Cerebellar cortex (tissue), 1 donor: ENCODE data around the gene VDAC2.
"Not testable (repeated sequence)": the region's sequence is repeated elsewhere in the genome, so short reads cannot be mapped to it uniquely, and the experiment has no call there.

Experiments
- DNase-seq: peaks from one replicate; pipeline ENCODE4 v3.0.0-alpha.2; 2015; ENCODE audit warnings: low spot score

Gene VDAC2

GRCh38 chr10:75210282-75211006, at the start of gene VDAC2:
VDAC2 (plus strand) TSS chr10:75210796; CDS start chr10:75211159, 363 bp downstream.
- peak; percentile 89 for DNase-seq

- DNase-seq = no peak
Observed at GRCh38 chr10:75165684-75166622, 44.6 kb upstream of the VDAC2 start.

- no peak for DNase-seq
Observed at GRCh38 chr10:75166623-75166972, 44.0 kb upstream of the VDAC2 start.

- no peak for DNase-seq
Observed at GRCh38 chr10:75168275-75168674, 42.3 kb upstream of the VDAC2 start.

GRCh38 chr10:75170215-75170614, 40.4 kb upstream of the VDAC2 start:
- no peak for DNase-seq

- no peak for DNase-seq
Observed at GRCh38 chr10:75175046-75175445, 35.5 kb upstream of the VDAC2 start.

- DNase-seq = no peak
Observed at GRCh38 chr10:75176046-75176445, 34.5 kb upstream of the VDAC2 start.

GRCh38 chr10:75176736-75177135, 33.9 kb upstream of the VDAC2 start:
- no peak for DNase-seq

- no peak for DNase-seq
Observed at GRCh38 chr10:75179657-75180177, 30.9 kb upstream of the VDAC2 start.

- DNase-seq = no peak
Observed at GRCh38 chr10:75180592-75180991, 30.0 kb upstream of the VDAC2 start.

GRCh38 chr10:75181073-75181472, 29.5 kb upstream of the VDAC2 start:
- no peak for DNase-seq

GRCh38 chr10:75186310-75186709, 24.3 kb upstream of the VDAC2 start:
- no peak for DNase-seq

- DNase-seq = peak; percentile 56
Observed at GRCh38 chr10:75187961-75188426, 22.6 kb upstream of the VDAC2 start.

GRCh38 chr10:75188522-75188921, 22.1 kb upstream of the VDAC2 start:
- not testable (repeated sequence) for DNase-seq

GRCh38 chr10:75189266-75190096, 21.1 kb upstream of the VDAC2 start:
- DNase-seq = no peak

GRCh38 chr10:75191821-75192568, 18.6 kb upstream of the VDAC2 start:
- DNase-seq = no peak

GRCh38 chr10:75194625-75195024, 16.0 kb upstream of the VDAC2 start:
- not testable (repeated sequence) for DNase-seq

GRCh38 chr10:75195035-75195763, 15.4 kb upstream of the VDAC2 start:
- no peak for DNase-seq

- DNase-seq = no peak
Observed at GRCh38 chr10:75197066-75197465, 13.5 kb upstream of the VDAC2 start.

GRCh38 chr10:75197906-75198305, 12.7 kb upstream of the VDAC2 start:
- no peak for DNase-seq
